Measurements from ENCODE around the gene ZMIZ1.

DNA sequence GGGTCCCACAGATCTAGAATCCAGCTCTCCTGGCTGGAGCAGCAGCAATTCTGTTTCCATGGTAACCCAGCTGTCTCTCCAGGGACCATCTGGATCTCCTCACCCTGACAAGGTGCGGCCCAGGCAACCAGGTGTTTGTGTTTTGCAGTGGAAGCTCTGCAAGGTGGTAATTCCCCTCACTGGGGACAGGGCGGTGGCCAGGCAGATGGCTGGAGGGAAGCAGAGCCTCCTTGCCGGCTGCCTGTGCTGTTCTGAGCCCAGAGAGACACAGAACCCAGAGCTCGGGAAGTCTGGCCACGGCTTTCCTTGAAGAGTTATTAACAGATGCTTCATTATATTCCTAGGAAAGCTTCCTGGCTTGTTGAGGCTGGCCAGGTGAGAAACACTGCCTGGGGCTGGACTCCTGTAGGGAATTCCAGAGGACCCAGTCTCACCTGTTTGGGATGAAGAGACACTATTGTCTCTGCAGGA, 160.3 kb downstream of the ZMIZ1 start:
- TF ChIP-seq JUN (IDR thresholded peaks at IDR 0.05): no peak
- TF ChIP-seq NFE2L2 (conservative IDR thresholded peaks at IDR 0.05; ENCODE audit: low read length): no peak
- no peak for TF ChIP-seq POLR2A (IDR thresholded peaks at IDR 0.05; ENCODE audit: low read length)
- TF ChIP-seq, protein P1, sequence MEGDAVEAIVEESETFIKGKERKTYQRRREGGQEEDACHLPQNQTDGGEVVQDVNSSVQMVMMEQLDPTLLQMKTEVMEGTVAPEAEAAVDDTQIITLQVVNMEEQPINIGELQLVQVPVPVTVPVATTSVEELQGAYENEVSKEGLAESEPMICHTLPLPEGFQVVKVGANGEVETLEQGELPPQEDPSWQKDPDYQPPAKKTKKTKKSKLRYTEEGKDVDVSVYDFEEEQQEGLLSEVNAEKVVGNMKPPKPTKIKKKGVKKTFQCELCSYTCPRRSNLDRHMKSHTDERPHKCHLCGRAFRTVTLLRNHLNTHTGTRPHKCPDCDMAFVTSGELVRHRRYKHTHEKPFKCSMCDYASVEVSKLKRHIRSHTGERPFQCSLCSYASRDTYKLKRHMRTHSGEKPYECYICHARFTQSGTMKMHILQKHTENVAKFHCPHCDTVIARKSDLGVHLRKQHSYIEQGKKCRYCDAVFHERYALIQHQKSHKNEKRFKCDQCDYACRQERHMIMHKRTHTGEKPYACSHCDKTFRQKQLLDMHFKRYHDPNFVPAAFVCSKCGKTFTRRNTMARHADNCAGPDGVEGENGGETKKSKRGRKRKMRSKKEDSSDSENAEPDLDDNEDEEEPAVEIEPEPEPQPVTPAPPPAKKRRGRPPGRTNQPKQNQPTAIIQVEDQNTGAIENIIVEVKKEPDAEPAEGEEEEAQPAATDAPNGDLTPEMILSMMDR (IDR thresholded peaks at IDR 0.05): no peak
- TF ChIP-seq POLR2AphosphoS2 (conservative IDR thresholded peaks at IDR 0.05; ENCODE audit: low read length): no peak
- TF ChIP-seq CBX8 (IDR thresholded peaks at IDR 0.05): no peak
- no peak for TF ChIP-seq MYC (IDR thresholded peaks at IDR 0.05; ENCODE audit: borderline replicate concordance, low read length)
- no peak for TF ChIP-seq BHLHE40 (IDR thresholded peaks at IDR 0.05; ENCODE audit: low read depth, low read length)
